HG03196 (cell line): ENCODE data around the gene TMEM106C.

Experiments
- ATAC-seq: cut with Tn5 transposase; IDR thresholded peaks from one replicate; pipeline ENCODE4 v1.9.1; 2021; ENCODE audit not compliant: unreplicated experiment

TMEM106C gene

DNA sequence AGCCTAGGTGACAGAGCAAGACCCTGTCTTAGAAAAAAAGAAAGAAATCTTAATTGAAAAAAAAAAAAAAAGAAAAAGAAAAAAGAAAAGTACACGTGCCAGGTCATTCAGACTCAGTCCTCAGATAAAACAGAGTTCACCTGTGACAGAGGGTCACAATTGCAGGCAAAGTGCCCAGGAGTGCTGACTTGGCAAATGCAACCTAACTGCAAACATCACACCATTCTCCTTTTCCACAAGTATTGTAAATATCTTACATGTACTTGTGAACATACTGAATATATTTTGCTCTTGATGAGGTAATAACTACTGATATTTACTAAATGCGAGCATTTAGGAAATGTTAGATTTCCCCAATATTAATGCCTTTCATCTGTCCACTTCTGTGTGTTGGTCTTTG is 49.9 kb downstream of the TMEM106C start:
- ATAC-seq = no peak

DNA sequence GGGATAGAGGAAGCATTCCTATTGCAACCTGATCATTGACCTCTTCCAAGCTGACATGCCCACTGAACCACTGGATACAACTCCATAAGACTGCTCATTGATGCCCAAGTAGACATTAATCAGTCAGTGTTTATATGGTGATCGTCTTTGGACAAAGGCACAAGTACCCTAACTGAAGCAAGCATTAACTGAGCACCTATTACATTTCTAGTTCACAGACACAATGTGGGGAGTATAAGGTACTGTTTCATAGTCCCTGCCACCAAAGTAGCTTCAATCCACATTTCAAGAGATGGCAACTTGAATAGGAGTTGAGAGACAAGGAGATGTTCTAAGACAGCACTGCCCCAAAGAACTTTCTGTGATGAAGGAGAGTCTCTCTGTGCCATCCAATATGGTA is 51.7 kb downstream of the TMEM106C start:
- ATAC-seq = no peak

DNA sequence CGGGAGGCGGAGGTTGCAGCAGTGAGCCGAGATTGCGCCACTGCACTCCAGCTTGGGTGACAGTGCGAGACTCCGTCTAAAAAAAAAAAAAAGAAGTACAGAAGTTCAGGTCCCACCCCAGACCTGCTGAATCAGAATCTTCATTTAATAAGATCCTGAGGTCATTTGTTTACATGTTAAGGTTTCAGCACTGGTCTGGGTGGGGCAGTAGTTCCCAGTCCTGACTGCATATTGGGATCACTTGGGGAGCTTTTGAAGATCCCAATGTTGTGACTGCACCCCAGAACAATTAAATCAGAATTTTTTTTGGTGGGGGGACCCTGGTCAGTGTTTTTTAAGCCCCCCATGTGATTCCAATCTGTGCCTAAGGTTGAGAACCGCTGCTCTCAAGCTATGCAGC is 52.6 kb downstream of the TMEM106C start:
- ATAC-seq = no peak

DNA sequence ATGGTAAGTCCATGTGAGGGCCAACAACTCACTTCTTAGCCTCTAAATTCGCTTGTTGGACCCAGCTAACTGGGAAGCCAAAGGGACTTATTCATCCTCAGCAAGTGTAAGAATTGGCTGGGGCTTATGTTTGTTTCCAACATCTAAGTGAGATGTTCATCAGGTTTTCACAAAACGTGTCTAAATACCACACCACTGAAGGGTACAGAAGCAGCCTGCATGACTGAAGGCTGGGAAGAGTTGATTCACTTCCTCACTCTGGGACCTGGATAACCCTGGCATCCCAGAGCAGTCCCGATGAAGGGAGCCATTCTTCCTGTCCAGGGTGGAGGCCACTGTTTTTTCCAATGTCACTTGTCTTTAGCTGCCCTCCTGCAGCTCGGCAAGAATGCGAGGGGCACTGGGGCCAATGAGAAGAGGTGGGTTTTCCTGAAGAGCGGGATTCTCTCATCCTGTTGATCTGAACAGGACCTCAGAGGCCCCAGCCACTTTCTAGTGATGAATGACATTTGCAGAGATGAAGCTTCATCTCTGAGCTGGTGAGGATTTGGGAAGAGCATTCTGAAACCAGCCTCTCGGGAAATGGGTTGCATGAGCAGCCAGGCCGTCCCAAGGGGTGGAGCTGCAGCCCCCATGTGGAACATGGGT is 53.1 kb downstream of the TMEM106C start:
- ATAC-seq = no peak

DNA sequence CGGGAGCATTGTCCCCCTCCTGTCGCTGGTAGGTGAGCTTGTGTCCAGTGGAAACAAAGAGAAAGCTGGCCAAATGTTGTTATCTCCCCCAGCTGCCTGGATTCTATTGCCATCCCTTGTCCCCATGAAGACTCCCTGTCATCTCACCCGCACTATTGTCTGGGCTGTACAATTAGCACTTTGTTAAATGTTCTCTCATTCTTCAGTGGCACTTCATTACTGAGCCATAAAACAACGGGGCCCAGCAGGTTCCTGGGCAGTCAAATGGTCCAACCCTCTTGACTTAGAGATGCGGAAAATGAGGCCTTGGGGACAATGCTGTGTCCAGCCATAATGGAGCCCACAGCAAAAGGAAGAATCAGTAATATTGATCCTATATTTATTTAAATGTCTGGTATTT is 54.1 kb downstream of the TMEM106C start:
- ATAC-seq = no peak

DNA sequence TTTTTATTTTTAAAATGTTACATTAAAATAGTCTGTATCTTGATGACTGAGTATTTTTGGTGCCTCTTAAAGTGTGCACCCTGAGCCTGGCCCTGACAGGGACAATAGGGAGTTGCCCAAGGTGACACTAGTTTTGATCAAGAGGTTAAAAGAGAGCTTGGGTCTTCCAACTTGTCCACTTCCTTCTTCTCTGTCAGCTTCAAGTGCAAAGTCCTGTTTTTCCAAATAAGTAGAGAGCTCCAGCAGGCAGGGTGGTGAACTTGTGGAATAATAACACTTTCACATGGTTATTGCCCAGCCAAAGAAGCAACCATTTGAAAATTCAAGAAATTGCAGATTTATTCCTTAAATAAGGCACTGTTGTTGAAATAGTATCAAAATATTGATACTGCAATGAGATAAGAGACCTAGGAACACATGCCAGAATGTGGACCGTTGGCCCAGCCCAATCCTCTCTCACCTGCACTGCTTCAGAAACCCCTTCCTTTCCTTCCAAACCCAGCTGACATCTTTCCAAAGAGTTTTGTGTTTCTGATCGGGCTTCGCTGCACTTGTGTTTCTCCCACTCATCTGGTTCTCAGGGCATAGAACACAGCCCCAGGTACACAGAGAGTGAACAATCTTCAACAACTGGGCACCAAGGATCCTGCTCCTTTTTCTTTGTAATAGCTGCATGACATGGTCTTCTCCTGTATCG is 54.7 kb downstream of the TMEM106C start:
- ATAC-seq = no peak
